Right atrium auricular region (tissue), 2 donors: ENCODE measurements around the gene TAF7L. TPM values are rescaled to one million over a fixed set of nuclear protein-coding genes. Genes with fewer than 3 reads are reported as not detected.

ENCODE experiments used
- DNase-seq: peaks from one replicate; pipeline ENCODE4 v3.0.0-alpha.2; 2019; ENCODE audit warnings: low spot score
- H3K27ac ChIP-seq, 2 donors: fragments of 200-600 bp; sonication (generic); 1 replicate in 1 of 2; 2 replicates in 1 of 2; pipeline ENCODE4 v1.5.1; 2016 to 2019
- H3K27me3 ChIP-seq, 2 donors: fragments of 200-600 bp; sonication (generic); one replicate each; pipeline versions ENCODE4 v1.5.1 to v1.6.0; 2017 to 2019
- H3K36me3 ChIP-seq: fragments of 200-600 bp; sonication (generic); one replicate; pipeline ENCODE4 v1.5.1; 2016
- H3K4me1 ChIP-seq, 2 donors: fragments of 200-600 bp; sonication (generic); one replicate each; pipeline versions ENCODE4 v1.5.1 to v1.6.0; 2017 to 2019
- H3K4me3 ChIP-seq, 2 donors: fragments of 200-600 bp; sonication (generic); 1 replicate in 1 of 2; 2 replicates in 1 of 2; pipeline ENCODE4 v1.5.1; 2017 to 2019; ENCODE audit warnings: mild to moderate bottlenecking in 1 of 2, moderate library complexity in 1 of 2
- H3K9me3 ChIP-seq, 2 donors: fragments of 200-600 bp; sonication (generic); one replicate each; pipeline ENCODE4 v1.5.1; 2019
- CTCF ChIP-seq, 2 donors: fragments of 200-600 bp; sonication (generic); IDR thresholded peaks; one replicate each; pipeline ENCODE4 v1.5.1; 2019; ENCODE audit warnings: antibody characterized with exemption in 2 of 2
- total RNA-seq, 2 donors: library from RNA; depleted of rRNA; stranded (reverse); fragments of >200 nt; gene quantifications; one replicate each; pipeline ENCODE4 v1.1.0, GENCODE V29; 2016

The TAF7L gene
- total RNA-seq, 2 donors from 2014 or later = not detected

- TF ChIP-seq CTCF (IDR thresholded peaks at IDR 0.05) = no peak
- Histone ChIP-seq H3K27me3 (no peaks in the 10 kb centered on the region), H3K27ac (no peak overlapping the region), H3K4me3 (no peak overlapping the region), H3K4me1 (no peaks in the 10 kb centered on the region), H3K36me3 (no peaks in the 10 kb centered on the region), H3K9me3 (no peaks in the 10 kb centered on the region)
- no peak for DNase-seq
Measured at GRCh38 chrX:101276238-101276637, 14.9 kb downstream of the TAF7L start.

- Histone ChIP-seq H3K4me1 (no peaks in the 10 kb centered on the region), H3K36me3 (no peaks in the 10 kb centered on the region), H3K27me3 (no peaks in the 10 kb centered on the region), H3K4me3 (no peak overlapping the region), H3K9me3 (no peaks in the 10 kb centered on the region), H3K27ac (no peak overlapping the region)
- no peak for DNase-seq
- no peak for TF ChIP-seq CTCF (IDR thresholded peaks at IDR 0.05)
Measured at GRCh38 chrX:101274198-101274597, 16.9 kb downstream of the TAF7L start.

- DNase-seq = no peak
- no peaks in the 10 kb centered on the region for H3K36me3 ChIP-seq
- no peaks in the 10 kb centered on the region for H3K27me3 ChIP-seq
- H3K9me3 ChIP-seq = no peaks in the 10 kb centered on the region
- no peak overlapping the region for H3K4me3 ChIP-seq
- H3K27ac ChIP-seq = no peak overlapping the region
- no peak for TF ChIP-seq CTCF (IDR thresholded peaks at IDR 0.05)
- H3K4me1 ChIP-seq = no peaks in the 10 kb centered on the region
Measured at GRCh38 chrX:101265869-101266428, 25.2 kb downstream of the TAF7L start.

GRCh38 chrX:101263766-101264165 lies 27.4 kb downstream of the TAF7L start:
- TF ChIP-seq CTCF (IDR thresholded peaks at IDR 0.05) = no peak
- Histone ChIP-seq H3K27ac (no peak overlapping the region), H3K4me1 (no peaks in the 10 kb centered on the region), H3K4me3 (no peak overlapping the region), H3K27me3 (no peaks in the 10 kb centered on the region), H3K9me3 (no peaks in the 10 kb centered on the region), H3K36me3 (no peaks in the 10 kb centered on the region)
- no peak for DNase-seq

- no peak for DNase-seq
- TF ChIP-seq CTCF (IDR thresholded peaks at IDR 0.05) = no peak
- Histone ChIP-seq H3K27ac (no peak overlapping the region), H3K36me3 (no peaks in the 10 kb centered on the region), H3K9me3 (no peaks in the 10 kb centered on the region), H3K4me3 (no peak overlapping the region), H3K4me1 (no peaks in the 10 kb centered on the region), H3K27me3 (no peaks in the 10 kb centered on the region)
Measured at GRCh38 chrX:101262590-101262989, 28.5 kb downstream of the TAF7L start.

GRCh38 chrX:101260435-101260834 lies 30.7 kb downstream of the TAF7L start:
- no peak for DNase-seq
- H3K9me3 ChIP-seq = no peaks in the 10 kb centered on the region
- no peaks in the 10 kb centered on the region for H3K36me3 ChIP-seq
- no peak overlapping the region for H3K4me3 ChIP-seq
- no peak for TF ChIP-seq CTCF (IDR thresholded peaks at IDR 0.05)
- no peak overlapping the region for H3K27ac ChIP-seq
- no peaks in the 10 kb centered on the region for H3K27me3 ChIP-seq
- H3K4me1 ChIP-seq = no peaks in the 10 kb centered on the region
